ENCODE data around the gene PGC.

The PGC gene

DNA sequence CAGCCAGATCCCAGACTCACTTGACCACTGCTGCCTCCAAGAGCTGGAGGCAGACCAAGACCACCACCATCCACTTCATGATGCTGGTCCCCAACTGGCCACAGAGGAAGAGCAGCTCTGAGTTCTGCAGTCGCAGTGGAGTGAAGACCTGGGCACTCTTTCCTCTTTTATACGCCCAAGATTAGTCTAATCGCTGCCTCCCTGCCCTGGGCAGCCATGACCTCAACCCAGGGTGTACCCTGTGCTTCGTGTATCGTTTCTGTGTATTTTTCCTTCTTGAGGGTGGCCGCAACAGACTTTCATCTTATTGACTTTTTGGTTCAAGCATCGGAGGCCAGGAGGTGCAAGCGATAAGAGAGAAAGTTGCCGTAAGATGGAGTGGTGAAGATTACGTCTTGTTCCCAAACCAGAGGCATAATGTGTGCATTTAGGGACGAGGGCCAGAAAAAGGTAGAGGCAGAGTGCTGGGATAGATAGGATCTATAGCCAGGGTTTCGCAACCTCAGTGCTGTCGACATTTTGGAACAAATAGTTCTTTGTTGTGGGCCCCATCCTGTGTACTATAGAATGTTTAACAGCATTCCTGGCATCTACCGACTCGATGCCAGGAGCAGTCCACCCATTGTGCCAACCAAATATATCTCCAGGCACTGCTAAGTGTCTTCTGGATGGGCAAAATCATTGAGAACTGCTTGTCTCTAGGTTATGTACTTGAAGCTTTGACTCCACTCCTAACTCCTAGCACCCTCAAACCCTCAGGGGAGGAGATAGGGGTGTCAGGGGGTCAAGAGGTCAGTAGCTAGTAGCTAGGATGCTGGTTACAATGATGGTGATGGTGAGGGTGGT is at the start of gene PGC:
PGC (minus strand) TSS at position 142 of the 846 bp plus-strand sequence; CDS start at position 79, 63 bp downstream.
- no peak for DNase-seq (ENCODE audit: low read depth, low spot score)

DNA sequence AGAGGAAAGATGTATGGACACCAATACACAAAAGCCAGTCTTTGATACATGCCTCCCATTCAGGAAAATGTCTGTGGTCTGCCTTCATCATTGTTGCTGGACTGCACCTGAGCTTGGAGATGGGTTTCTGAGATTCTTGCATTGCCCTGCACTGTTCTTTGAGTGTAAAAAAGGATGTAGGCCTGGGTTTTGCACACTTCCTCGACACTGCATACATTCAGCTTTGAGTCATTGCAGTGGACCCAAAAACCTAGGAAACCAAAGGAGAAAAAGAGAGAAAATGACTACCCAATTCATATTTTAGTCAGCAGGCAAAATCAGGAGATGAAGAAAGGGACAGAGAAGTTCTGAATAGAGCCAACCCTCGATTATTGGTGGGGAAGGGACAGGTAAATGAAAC is 49.3 kb upstream of the PGC start:
- no peak for DNase-seq (ENCODE audit: low read depth, low spot score)

DNA sequence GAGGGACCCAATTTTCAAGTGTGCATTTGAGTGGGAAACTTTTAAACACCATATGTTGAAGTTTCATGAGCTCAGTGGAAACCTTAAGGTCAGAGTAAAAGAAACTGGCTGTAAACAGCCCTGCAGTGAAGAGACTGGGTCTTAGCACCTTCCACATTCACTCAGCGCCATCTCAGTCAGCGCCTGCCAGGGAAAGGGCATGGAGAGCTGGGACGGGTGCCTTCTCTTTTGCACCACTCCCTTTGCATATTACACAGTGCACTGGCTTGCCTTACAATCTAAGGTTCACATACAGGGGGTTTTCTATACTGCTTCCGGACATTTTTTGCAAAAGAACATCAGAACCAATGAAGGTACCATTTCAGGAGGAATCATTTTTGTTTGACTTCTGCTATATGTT is 44.8 kb upstream of the PGC start:
- no peak for DNase-seq (ENCODE audit: low read depth, low spot score)

DNA sequence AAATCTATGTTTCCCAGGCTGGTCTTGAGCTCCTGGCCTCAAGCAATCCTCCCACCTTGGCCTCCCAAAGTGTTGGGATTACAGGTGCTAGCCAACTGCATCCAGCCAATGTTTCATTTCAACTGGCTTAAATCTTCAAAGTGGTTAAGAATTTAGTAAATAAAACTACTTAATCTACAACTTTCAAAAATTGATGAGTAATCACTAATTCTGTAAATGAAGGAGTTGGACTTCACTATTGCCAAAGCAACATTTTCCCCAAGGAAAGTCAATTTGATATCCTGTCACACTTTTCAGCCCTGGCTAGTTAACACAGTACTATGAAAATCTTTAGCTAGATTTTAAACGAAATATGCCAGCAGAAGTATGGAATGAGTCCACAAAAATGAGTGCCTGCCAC is 44.1 kb upstream of the PGC start:
- DNase-seq (ENCODE audit: low read depth, low spot score) = no peak

DNA sequence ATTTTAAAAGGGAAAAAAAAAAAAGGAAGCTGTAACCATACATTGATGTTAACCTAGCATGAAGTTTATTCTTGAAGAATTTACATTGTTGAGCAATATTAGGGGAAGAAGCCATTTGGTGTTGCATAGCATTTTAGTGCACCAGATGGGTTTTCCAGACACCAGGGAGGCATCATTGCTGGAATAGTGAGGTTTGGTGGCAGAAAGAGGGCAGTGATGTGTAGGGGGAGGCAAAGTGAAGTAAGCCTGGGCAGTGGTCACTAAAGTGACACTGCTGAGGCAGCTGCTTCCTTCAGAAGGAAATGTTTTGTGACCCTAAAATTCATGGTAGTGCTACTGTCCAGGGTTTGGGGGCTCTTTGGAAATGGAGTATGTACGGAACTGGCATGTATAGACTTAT is 42.8 kb upstream of the PGC start:
- DNase-seq (ENCODE audit: low read depth, low spot score) = no peak

DNA sequence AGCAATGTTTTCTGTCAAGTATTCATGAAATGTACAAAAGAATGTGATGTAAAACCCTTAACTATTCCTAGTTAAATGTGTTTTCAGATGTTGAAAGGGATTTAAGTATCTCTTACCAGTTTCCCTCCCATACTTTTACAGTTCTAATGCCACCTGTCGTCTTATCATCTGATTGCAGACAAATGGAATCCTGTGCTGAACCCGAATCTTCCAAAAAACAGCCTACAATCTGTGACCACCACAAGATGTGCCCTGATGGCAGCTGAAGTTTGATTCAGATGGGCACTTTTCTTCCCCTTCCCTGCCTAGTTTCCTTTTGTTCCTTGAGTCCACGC is 42.2 kb upstream of the PGC start:
- no peak for DNase-seq (ENCODE audit: low read depth, low spot score)

DNA sequence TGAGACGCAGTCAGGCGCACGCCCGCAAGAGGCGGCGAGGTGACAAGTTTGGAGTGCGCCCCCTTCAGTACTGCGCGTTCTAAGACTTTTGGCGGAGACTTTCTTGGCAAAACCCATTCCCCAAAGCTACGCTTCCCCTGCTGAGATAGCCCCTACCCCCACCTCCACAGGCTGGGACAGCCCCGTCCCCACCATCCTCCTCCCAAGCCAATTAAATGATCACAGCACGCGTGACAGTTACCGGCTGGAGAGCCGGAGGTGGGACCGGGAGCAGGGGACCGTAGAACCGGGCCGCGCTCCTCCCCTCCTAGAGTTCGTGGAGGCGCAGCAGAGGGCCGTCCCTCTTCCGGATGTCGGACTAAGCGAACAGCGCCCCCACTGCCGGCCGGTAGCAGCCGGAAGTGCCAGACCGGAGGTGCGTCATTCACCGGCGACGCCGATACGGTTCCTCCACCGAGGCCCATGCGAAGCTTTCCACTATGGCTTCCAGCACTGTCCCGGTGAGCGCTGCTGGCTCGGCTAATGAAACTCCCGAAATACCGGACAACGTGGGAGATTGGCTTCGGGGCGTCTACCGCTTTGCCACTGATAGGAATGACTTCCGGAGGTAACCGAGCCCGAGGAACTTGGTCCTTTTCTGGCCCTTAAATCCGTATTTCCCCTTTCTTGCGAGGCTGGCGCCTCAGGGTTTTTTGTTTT is 40.2 kb upstream of the PGC start, which contains the start of gene TOMM6:
TOMM6 (plus strand) TSS at position 476 of the 699 bp plus-strand sequence; CDS start at position 480, 4 bp downstream.
- DNase-seq (ENCODE audit: low read depth, low spot score) = peak; percentile 98

DNA sequence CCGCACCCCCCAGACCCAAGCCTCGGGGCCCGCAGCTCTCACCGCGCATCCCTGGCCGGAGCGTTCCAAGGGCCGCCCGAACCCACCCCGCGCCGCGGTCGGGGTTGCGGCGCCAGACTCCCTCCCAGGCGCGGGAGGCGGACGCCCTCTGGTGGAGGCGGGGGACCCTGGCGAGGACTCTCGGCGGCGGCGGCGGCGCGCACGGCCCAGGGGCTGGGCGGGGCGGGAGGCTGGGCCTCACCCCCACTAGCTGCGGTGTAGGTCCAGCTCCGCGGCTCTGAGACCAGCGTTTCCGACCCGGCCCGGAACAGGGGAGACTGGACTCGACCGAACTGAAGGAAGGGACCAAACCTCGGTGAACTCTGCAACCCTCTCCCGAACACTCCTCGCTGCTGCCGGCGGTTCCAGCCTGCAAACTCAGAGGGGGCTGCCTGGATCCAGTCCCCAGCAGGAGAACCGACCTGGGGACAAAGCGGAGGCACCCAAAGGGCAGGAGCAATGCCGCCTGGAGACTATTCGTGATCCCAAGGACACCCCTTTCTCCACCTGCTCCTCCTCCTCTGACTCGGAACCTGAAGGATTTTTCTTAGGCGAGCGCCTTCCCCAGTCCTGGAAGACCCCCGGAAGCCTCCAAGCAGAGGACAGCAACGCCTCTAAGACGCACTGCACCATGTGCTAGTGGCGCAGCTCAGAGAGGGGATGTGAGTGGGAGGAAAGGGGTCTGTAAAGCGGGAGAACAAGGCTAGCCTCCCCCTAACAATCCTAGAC is 39.4 kb upstream of the PGC start:
- DNase-seq (ENCODE audit: low read depth, low spot score) = peak; percentile 96

DNA sequence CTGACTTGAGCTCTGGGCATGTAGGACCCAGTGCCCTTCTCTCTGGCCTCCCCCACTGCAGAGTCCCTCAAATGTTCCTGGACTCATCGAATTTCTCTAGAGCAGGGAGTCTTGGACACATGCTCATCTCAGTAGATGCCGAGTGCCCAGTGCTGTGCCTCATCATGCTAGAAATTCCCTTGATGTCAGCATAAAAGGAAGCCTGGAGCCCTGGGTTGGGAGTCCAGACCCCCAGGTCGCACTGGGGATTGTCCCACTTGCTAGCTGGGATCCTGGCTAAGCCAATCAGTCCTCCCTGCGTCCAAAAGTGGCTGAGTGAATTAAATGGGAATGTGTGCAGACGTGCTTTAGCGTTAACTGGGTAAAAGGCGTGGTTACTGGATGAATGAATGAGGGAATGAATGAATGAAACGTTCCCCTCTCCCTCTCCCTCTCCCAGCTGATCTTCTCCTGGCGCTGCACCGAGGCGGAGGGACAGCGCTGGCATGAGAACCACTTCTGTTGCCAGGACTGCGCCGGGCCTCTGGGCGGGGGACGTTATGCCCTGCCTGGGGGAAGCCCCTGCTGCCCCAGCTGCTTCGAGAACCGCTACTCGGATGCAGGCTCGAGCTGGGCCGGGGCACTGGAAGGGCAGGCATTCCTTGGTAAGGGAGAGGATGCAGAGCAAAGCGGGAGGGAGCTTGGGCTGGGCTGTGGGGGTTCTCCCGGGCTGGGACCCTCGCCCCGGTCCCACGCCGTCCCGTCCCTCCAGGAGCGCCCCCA is 38.7 kb upstream of the PGC start:
- peak; percentile 69 for DNase-seq (ENCODE audit: low read depth, low spot score)

DNA sequence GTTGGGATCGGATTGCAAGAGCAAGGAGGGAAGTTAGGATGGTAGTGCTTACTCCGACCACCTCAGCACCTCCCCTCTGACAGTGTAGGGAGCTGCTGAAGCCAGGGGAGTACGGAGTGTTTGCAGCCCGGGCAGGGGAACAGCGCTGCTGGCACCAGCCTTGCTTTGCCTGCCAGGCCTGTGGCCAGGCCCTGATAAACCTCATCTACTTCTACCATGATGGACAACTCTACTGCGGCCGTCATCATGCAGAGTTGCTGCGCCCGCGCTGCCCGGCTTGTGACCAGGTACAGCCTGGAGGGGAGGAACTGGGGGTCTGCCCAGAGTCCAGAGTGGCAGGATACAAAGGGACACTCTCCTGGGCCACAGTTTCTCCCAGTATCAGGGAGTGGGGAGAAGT is 38.1 kb upstream of the PGC start:
- no peak for DNase-seq (ENCODE audit: low read depth, low spot score)

DNA sequence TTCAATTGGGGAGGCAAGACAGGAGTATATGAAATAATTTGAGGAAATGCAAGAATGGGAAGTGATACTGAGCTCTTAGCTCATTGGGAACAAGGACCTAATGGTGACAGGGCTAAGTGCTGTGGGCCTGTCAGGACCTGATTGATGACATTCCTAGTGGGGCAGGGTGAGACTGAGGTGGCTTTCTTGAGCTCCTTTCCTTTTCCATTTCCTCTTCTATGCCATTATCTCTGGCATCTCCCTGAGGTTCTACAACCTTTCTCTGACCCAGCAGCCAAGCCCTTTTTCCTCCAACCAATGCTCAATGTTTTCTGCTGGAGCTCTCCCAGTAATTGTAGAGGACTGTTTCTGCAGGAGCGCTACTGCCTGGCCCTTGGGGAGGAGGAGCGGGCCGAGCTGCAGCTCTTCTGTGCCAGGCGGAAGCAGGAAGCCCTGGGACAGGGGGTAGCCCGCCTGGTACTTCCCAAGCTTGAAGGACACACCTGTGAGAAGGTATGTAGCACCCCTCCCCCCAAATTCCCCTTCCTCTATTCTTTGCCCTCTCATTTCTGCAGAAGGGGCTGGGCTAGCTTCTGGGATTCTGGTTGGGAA is 37.5 kb upstream of the PGC start:
- no peak for DNase-seq (ENCODE audit: low read depth, low spot score)

DNA sequence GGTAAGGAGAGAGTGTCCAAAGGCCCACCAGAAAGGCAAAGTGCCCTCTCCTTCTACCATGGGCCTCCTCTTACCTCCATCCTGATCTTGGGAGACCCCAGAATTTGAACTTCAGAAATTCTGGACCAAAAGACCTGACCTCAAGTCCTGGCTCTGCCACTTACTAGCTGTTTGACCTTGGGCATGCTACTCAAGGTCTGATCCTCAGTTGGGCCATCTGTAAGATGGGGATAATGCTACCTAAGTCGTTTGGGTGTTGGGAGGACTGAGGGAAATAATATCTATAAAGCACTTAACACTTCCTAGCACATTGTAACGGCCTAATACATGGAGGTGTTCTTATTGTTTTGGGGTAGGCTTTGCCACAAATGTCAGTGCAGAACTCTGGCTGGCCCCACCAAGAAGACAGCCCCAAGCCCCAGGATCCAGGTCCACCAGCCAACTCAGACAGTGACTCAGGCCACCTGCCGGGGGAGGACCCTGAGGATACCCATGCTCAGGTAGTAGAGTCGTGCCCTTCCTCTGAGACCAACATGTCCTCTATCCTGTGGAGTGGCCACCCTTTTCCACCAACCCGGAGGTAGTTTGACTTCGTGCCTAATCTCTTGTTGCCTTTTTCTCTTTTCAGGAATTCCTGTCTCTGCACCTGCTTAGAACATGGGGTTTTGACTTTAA is 36.0 kb upstream of the PGC start:
- DNase-seq (ENCODE audit: low read depth, low spot score) = no peak

DNA sequence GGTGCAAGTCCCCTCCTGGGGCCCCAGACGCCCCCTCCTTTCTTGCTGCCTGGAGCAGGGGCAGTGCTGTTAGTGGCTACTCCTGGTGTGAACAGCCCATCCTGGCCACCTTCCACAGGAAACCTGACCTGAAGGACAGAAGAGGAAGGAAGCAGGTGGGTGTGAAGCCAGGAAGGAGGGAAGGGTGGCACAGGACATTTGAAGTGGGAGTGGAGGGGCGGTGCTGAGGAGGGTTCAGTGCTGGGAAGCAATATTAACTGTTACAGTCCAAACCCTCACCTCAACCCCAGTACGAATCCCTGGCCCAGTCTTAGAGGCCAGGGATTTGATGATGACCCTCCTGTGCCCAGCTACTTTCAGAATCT is 34.2 kb upstream of the PGC start:
- DNase-seq (ENCODE audit: low read depth, low spot score) = no peak

DNA sequence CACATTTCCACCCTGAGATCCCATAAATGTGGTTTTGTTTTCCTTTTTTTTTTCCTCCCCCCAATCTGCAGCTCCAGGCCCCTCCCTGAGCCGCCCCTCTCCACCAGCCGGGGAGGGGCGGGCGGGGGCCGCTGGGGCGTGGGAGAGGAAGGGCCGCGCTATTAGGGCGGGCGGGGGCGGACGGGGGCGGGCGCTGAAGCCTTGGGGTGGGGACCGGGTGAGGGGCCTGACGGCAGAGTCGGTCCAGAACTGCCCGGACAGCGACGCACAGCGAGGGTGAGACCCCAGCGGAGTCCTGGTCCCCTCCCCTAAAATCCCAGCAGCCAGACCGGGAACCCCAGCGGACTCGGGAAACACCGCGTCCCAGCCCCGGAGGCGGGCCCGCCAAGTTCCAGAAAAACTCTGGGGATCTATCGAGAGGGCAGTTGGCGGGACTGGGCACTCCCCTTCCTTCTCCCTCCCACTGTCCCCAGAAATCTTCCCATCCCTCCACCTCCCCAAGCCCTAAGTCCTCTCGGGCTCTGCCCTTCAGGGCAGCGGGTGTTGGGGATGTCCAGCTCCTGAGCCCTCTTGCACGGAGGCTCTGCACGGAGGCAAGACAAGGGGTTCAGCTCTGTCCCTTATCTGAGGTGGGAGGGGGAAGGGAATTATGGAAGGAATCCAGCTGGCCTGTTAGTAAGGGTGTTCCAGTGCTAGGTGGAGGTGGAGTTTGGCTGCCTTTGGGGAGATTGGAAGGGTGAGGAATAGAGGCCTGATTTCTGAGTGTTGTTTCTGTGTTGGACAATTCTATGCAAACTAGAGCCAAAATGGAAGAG is 33.6 kb upstream of the PGC start, which contains the start of gene PRICKLE4:
PRICKLE4 (plus strand) TSS at position 232 of the 815 bp plus-strand sequence. CDS start 2,692 bp downstream, outside the sequence.
- DNase-seq (ENCODE audit: low read depth, low spot score) = peak; percentile 58

DNA sequence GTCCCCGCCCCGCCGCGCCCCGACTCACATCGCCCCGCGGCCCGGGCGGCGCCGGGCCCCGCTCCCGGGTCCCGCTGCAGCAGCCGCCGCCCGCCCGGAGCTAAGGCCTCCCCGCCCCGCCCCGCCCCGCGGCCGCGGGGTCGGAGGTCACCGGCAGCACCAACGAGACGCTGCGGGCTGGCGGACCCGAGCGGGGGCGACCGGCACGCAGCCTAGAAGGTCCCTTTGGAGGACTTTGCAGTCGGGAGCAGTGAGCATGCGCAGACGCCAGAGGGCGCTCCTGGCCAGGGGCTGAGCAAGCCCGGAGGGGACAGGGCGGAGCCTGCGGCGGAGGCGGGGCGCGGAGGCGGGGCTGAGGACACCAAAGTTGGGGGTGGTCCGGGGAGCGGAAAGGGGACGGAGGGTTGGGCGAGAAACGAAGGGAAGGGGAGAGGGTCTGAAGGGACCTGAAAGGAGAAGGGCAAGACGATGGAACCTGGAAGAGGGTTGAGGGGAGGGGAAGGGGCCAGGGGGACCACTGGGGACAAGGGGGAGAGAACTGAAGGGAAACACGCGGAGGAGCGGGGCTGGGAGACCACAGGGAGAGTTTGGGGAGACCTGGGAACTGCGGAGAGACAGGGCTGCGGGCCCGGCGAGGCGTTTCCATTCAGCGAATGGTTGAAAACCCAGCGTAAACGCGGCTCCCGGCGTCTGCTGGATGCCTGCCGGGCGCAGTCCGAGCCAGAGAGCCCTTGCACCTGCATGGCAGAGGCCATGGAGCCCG is 32.8 kb upstream of the PGC start, which contains the start of gene FRS3:
FRS3 (minus strand) TSS at position 113 of the 763 bp plus-strand sequence. CDS start 2,913 bp downstream, outside the sequence.
- DNase-seq (ENCODE audit: low read depth, low spot score) = peak; percentile 98

DNA sequence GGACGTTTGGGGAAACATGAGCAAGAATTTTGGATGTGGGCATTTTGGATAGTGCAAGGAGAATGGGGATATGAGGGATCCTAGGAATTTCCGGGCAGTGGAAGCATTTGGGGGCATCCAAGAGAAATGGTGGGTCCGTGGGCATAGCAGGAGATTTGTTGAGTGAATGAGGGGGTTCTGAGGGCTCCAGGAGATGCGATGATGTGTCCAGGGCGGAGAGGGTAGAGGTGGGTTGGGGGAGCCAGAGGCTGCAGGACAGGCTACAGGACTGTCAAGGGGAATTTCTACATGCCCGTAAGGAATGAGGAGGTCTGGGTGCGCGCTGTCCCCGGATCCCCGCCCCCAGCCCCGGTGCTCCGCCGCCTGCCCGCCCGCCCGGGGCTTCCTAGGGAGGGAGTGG is 32.1 kb upstream of the PGC start:
- no peak for DNase-seq (ENCODE audit: low read depth, low spot score)

DNA sequence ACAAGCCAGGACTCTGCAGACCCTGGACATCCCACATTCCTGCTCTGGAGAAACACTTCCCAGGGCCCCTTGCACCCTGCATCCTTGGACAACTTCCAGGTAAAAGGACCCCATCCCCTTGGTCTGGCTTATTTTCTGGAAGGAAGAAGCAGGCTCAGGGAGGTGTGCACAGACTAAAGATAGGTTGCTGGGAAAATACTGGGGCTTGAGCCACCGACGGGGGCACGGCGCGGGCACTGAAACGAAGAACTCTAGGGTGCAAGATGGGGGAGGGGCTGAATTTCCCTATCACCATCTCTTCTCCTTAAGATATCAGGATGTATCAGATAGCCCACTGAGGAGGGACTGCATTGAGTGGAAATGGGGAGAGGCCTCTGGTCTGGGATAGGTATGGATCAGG is 31.7 kb upstream of the PGC start:
- DNase-seq (ENCODE audit: low read depth, low spot score) = no peak

DNA sequence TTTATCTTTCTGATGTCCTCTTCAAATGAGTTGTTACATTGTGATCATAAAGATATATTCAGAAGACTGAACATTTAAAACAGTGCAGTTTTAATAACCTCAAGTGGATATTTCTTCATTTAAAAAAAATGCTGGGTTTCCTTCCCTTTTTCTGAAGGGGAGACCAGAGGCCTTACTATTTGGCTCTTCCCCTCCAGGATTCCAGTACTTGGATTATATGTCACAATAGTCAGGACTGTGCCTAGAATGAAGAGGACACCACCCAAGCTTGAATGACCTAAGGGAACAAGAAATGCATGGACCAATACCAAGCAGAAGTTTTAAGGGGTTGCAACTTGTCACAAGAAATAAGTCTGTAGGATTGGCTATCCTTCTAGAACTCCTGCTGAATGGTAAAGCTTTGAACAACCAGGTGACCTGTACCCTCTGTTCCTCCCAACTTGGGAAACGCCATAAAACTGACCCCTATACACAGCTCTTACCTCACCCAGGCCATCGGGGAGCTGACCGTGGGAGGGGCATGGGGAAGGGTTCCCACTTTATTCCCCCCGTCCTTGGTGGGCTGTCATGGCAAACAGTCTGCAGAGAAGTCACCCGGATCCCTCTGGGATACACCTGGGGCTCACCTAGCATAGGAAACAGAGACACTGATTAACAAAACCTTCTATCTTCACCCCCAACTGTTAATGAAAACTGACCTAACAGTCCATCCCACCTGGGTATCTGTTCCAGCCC is 30.5 kb upstream of the PGC start:
- DNase-seq (ENCODE audit: low read depth, low spot score) = no peak
